HepG2 (cell line): Measurements from ENCODE around the gene PLD4. TPM values are rescaled to one million over a fixed set of nuclear protein-coding genes. Genes with fewer than 3 reads are reported as not detected.
"Not testable (repeated sequence)": the region's sequence is repeated elsewhere in the genome, so short reads cannot be mapped to it uniquely, and the experiment has no call there.

ENCODE experiments used
- ATAC-seq: fragments of 200-7000 bp; cut with Tn5 transposase; 3 replicates; pipeline ENCODE4 v1.9.1; 2020; ENCODE audit warnings: mild to moderate bottlenecking, moderate library complexity
- BruUV-seq: library from RNA; stranded (reverse); fragments of 400-500 nt; replicated peaks from 2 replicates; lab custom pipeline; 2021; lab: Mats Ljungman, UMichigan
- CTCF ChIA-PET: fragments of 300-600 bp; formaldehyde crosslinking; extraction: SDS; loops from one replicate; lab custom pipeline; 2021; ENCODE audit warnings: low total read pairs, inconsistent platforms, low intra/inter-chr PET ratio; lab: Yijun Ruan, JAX
- POLR2A ChIA-PET: fragments of 350-600 bp; sonication (Branson Sonifier 250); formaldehyde crosslinking; loops from one replicate; lab custom pipeline; 2020; ENCODE audit warnings: antibody characterized with exemption, inconsistent platforms; lab: Yijun Ruan, JAX
- DNase-seq: peaks from one replicate; pipeline ENCODE4 v3.0.0-alpha.2; 2015; ENCODE audit warnings: low spot score
- FAIRE-seq: peaks from 3 replicates; lab custom pipeline; 2011; peaks lifted over from hg19 to GRCh38; lab: Jason Lieb, UNC
- H2AFZ ChIP-seq: one replicate; pipeline ENCODE4 v1.6.1; 2011; ENCODE audit warnings: low read length, inconsistent platforms
- H3K27ac ChIP-seq: fragments of 300-600 bp; 3 replicates; pipeline ENCODE4 v1.8.0; 2011; ENCODE audit warnings: mixed run types, mild to moderate bottlenecking, mixed read lengths, low read length, inconsistent platforms; ENCODE audit not compliant: insufficient read depth; ENCODE audit errors: extremely low read length
- H3K27me3 ChIP-seq, 2 experiments: fragments of 200-600 bp in 1 of 2; 2 replicates in 1 of 2; 3 replicates in 1 of 2; pipeline versions ENCODE4 v1.6.0 to v1.8.0; 2011; ENCODE audit warnings: low read length in 2 of 2, mild to moderate bottlenecking in 2 of 2, moderate library complexity in 2 of 2, inconsistent platforms in 1 of 2; ENCODE audit not compliant: insufficient read depth in 2 of 2, control insufficient read depth in 1 of 2
- H3K36me3 ChIP-seq, 2 experiments: fragments of 200-600 bp in 1 of 2; replicated peaks in 1 of 2; 2 replicates in 1 of 2; 3 replicates in 1 of 2; pipeline versions ENCODE4 v1.5.1 to v1.8.0; 2011; ENCODE audit warnings: low read length in 2 of 2, inconsistent platforms in 1 of 2; ENCODE audit not compliant: insufficient read depth in 2 of 2, control insufficient read depth in 1 of 2
- H3K4me1 ChIP-seq: 2 replicates; pipeline ENCODE4 v1.5.1; 2012; ENCODE audit warnings: low read length, inconsistent platforms; ENCODE audit not compliant: insufficient read depth
- H3K4me2 ChIP-seq: 2 replicates; pipeline ENCODE4 v1.6.0; 2011; ENCODE audit warnings: low read depth, low read length, inconsistent platforms
- H3K4me3 ChIP-seq, 3 experiments: fragments of 200-600 bp in 1 of 3; sonication (generic), shearing (Covaris generic) in 1 of 3; replicated peaks in 1 of 3; 2 replicates each; pipeline ENCODE4 v1.5.1; 2011 to 2016; ENCODE audit warnings: low read length in 3 of 3, inconsistent platforms in 2 of 3, low read depth in 2 of 3, mild to moderate bottlenecking in 2 of 3, control low read depth in 1 of 3, mixed read lengths in 1 of 3; ENCODE audit not compliant: insufficient read depth in 1 of 3
- H3K79me2 ChIP-seq: one replicate; pipeline ENCODE4 v1.6.1; 2011; ENCODE audit warnings: low read length, inconsistent platforms; ENCODE audit not compliant: insufficient read depth
- H3K9ac ChIP-seq: 2 replicates; pipeline ENCODE4 v1.6.0; 2011; ENCODE audit warnings: mild to moderate bottlenecking, low read depth, low read length, inconsistent platforms; ENCODE audit not compliant: insufficient read depth
- H3K9me3 ChIP-seq: 2 replicates; pipeline ENCODE4 v1.5.1; 2012; ENCODE audit warnings: mild to moderate bottlenecking, low read length
- H4K20me1 ChIP-seq: 2 replicates; pipeline ENCODE4 v1.6.0; 2011; ENCODE audit warnings: inconsistent platforms, mild to moderate bottlenecking, low read length, moderate library complexity; ENCODE audit not compliant: insufficient read depth
- CHD2 ChIP-seq: IDR thresholded peaks from 2 replicates; pipeline ENCODE4 v1.6.1; 2011; ENCODE audit warnings: low read depth, low read length, improper control_type of control experiment
- GABPB1 ChIP-seq: IDR thresholded peaks from 2 replicates; pipeline ENCODE4 v1.6.1; 2016; ENCODE audit warnings: mild to moderate bottlenecking, missing genetic modification reagents, moderate library complexity, missing compliant biosample characterization
- GATAD1 ChIP-seq: IDR thresholded peaks from 2 replicates; pipeline ENCODE4 v1.6.1; 2016; ENCODE audit warnings: missing genetic modification reagents, missing compliant biosample characterization
- RXRB ChIP-seq: IDR thresholded peaks from 2 replicates; pipeline ENCODE4 v1.6.1; 2016; ENCODE audit warnings: borderline replicate concordance, missing genetic modification reagents, missing compliant biosample characterization
- TCF7L2 ChIP-seq: IDR thresholded peaks from 2 replicates; pipeline ENCODE4 v1.6.1; 2011; ENCODE audit warnings: mild to moderate bottlenecking, low read depth, low read length, moderate library complexity
- ZNF224 ChIP-seq: sonication (generic); formaldehyde crosslinking; IDR thresholded peaks from 2 replicates; pipeline ENCODE4 v1.5.0; 2020; ENCODE audit warnings: mild to moderate bottlenecking, missing genetic modification reagents
- ZNF543 ChIP-seq: sonication (generic); formaldehyde crosslinking; IDR thresholded peaks from 2 replicates; pipeline ENCODE4 v1.4.0; 2020; ENCODE audit warnings: mild to moderate bottlenecking, missing genetic modification reagents
- ZNF616 ChIP-seq: sonication (generic); formaldehyde crosslinking; IDR thresholded peaks from 2 replicates; pipeline ENCODE4 v1.5.0; 2020; ENCODE audit warnings: low read depth, mild to moderate bottlenecking, missing genetic modification reagents
- ZNF768 ChIP-seq: sonication (generic); formaldehyde crosslinking; IDR thresholded peaks from 2 replicates; pipeline ENCODE4 v1.4.0; 2020; ENCODE audit warnings: missing genetic modification reagents
- ZNF891 ChIP-seq: sonication (generic); formaldehyde crosslinking; IDR thresholded peaks from 2 replicates; pipeline ENCODE4 v1.5.0; 2020; ENCODE audit warnings: mild to moderate bottlenecking, missing genetic modification reagents
- WGBS: methylation state at CpG from one replicate; pipeline ENCODE4 v1.1.6; 2017; ENCODE audit warnings: low lambda C conversion rate; 5-methylcytosine and 5-hydroxymethylcytosine counted together
- in situ Hi-C: cut with HindIII; loops from 2 replicates; pipeline ENCODE4 v1.10.0; 2017; ENCODE audit warnings: low pct_unique_long_range_greater_than_20kb; ENCODE audit not compliant: extremely low pct_ligation_motif_present
- intact Hi-C: fragments of 100-400 bp; cut with micrococcal nuclease; formaldehyde crosslinking; loops from one replicate; pipeline ENCODE4 v1.10.0; 2022; ENCODE audit not compliant: unreplicated experiment
- polyA plus RNA-seq, 8 experiments: library from polyadenylated mRNA; depleted of rRNA in 3 of 8; stranded (reverse) in 7 of 8; unstranded in 1 of 8; fragments of >200 nt; fragmentation: Illumina TruSeq in 4 of 8; extraction: Trizol in 4 of 8; gene quantifications; 2 replicates each; pipeline versions ENCODE4 v1.2.1 to v1.2.3, GENCODE V29; 2011 to 2016; ENCODE audit warnings: low read depth in 4 of 8, missing spikeins in 1 of 8, mixed read lengths in 1 of 8; ENCODE audit not compliant: insufficient read depth in 1 of 8
- total RNA-seq, 5 experiments: library from RNA; depleted of rRNA; stranded (reverse); fragments of >200 nt; fragmentation: Illumina TruSeq; extraction: Trizol; gene quantifications; 2 replicates each; pipeline ENCODE4 v1.2.3, GENCODE V29; 2016; ENCODE audit warnings: low read depth in 1 of 5
- TF ChIP-seq, protein P1 (sequence below): IDR thresholded peaks from 2 replicates; pipeline ENCODE4 v1.6.1; 2016; ENCODE audit warnings: mild to moderate bottlenecking
- TF ChIP-seq, protein P2 (sequence below): sonication (generic); formaldehyde crosslinking; IDR thresholded peaks from 2 replicates; pipeline ENCODE4 v1.8.0; 2022; ENCODE audit warnings: missing genetic modification reagents, low read depth, mild to moderate bottlenecking, borderline replicate concordance
- TF ChIP-seq, protein P3 (sequence below): sonication (generic); formaldehyde crosslinking; IDR thresholded peaks from 2 replicates; pipeline ENCODE4 v1.8.1; 2023; ENCODE audit warnings: mild to moderate bottlenecking, missing genetic modification reagents, borderline replicate concordance
- TF ChIP-seq, protein P4 (sequence below): IDR thresholded peaks from 2 replicates; pipeline ENCODE4 v1.6.1; 2016

The PLD4 gene
- total and polyA plus RNA-seq, 2 of the 13 experiments (the other 11 are each of a cell fraction or from before 2014, with no cell fraction given) = not detected

DNA sequence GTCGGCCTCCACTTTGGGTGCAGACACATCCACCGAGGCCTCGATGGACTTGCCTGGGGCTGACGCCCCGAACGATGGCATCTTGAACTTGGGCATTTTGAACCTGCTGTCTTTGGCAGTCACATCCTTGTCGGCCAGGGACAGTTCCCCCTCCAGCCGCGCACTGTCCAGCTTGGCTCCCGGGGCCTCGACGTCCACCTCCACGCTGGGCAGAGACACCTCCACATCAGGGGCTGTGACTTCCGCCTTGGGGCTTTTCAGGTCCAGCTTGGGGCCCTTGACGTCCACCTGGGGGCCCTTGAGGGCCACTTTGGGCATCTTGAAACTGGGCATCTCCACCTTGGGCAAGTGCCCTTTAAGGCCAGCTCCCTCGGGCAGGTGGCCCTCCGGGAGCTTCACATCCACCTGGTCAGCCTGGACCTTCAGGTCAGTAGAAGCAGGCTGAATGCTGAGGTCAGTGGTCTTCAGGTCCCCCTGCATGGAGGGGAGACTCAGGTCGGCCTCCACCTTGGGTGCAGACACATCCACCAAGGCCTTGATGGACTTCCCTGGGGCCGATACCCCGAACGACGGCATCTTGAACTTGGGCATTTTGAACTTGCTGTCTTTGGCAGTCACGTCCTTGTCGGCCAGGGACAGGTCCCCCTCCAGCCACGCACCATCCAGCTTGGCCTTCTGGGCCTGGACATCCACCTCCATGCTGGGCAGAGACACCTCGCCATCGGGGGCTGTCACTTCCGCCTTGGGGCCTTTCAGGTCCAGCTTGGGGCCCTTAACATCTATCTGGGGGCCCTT lies 27.4 kb downstream of the PLD4 start:
- in situ Hi-C loops, BruUV-seq, intact Hi-C loops: not testable (repeated sequence)

DNA sequence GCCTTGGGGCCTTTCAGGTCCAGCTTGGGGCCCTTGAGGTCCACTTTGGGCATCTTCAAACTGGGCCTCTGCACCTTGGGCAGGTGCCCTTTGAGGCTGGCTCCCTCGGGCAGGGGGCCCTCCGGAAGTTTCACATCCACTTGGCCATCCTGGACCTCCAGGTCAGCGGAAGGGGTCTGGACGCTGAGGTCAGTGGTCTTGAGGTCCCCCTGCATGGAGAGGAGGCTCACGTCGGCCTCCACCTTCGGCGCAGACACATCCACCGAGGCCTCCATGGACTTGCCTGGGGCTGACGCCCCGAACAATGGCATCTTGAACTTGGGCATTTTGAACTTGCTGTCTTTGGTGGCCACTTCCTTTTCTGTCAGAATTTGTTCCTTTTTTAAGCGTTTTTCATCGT lies 28.4 kb downstream of the PLD4 start:
- POLR2A ChIA-PET = no interaction called here
- 9% methylated on average over 4 of the region's 13 CpGs for whole genome bisulfite sequencing
- no peak overlapping the region for H3K4me2 ChIP-seq
- H4K20me1 ChIP-seq = no peaks in the 10 kb centered on the region
- H3K36me3 ChIP-seq = no peaks in the 10 kb centered on the region
- DNase-seq = no peak
- H3K27ac ChIP-seq = no peak overlapping the region
- no TSS peak for BruUV-seq
- peaks cover 6 to 67% of the 10 kb centered on the region in 2 experiments for H3K27me3 ChIP-seq
- no peaks in the 10 kb centered on the region for H3K79me2 ChIP-seq
- CTCF ChIA-PET = no interaction called here
- TF ChIP-seq, protein P1, sequence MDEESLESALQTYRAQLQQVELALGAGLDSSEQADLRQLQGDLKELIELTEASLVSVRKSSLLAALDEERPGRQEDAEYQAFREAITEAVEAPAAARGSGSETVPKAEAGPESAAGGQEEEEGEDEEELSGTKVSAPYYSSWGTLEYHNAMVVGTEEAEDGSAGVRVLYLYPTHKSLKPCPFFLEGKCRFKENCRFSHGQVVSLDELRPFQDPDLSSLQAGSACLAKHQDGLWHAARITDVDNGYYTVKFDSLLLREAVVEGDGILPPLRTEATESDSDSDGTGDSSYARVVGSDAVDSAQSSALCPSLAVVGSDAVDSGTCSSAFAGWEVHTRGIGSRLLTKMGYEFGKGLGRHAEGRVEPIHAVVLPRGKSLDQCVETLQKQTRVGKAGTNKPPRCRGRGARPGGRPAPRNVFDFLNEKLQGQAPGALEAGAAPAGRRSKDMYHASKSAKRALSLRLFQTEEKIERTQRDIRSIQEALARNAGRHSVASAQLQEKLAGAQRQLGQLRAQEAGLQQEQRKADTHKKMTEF (CRISPR knock-in tag) = no peak
- TF ChIP-seq ZNF543 (CRISPR knock-in tag) (no peak), GATAD1 (CRISPR knock-in tag) (no peak), ZNF891 (CRISPR knock-in tag) (no peak), TCF7L2 (no peak), ZNF768 (no peak), ZNF224 (CRISPR knock-in tag) (no peak), CHD2 (no peak), GABPB1 (CRISPR knock-in tag) (no peak), RXRB (CRISPR knock-in tag) (no peak), ZNF616 (CRISPR knock-in tag) (no peak)
- TF ChIP-seq, protein P2, sequence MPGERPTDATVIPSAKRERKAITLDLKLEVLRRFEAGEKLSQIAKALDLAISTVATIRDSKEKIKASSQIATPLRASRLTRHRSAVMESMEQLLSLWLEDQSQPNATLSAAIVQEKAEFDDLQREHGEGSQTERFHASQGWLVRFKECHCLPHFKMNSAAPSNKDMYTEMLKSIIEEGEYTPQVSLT (CRISPR knock-in tag) = no peak
- TF ChIP-seq, protein P3, sequence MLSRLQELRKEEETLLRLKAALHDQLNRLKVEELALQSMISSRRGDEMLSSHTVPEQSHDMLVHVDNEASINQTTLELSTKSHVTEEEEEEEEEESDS = no peak
- TF ChIP-seq, protein P4, sequence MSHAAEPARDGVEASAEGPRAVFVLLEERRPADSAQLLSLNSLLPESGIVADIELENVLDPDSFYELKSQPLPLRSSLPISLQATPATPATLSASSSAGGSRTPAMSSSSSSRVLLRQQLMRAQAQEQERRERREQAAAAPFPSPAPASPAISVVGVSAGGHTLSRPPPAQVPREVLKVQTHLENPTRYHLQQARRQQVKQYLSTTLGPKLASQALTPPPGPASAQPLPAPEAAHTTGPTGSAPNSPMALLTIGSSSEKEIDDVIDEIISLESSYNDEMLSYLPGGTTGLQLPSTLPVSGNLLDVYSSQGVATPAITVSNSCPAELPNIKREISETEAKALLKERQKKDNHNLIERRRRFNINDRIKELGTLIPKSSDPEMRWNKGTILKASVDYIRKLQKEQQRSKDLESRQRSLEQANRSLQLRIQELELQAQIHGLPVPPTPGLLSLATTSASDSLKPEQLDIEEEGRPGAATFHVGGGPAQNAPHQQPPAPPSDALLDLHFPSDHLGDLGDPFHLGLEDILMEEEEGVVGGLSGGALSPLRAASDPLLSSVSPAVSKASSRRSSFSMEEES = no peak
- in situ Hi-C loops (no loop called here), intact Hi-C loops (no loop called here)
- no peak overlapping the region for H3K4me3 ChIP-seq
- no peak overlapping the region for H2AFZ ChIP-seq
- FAIRE-seq = no peak
- no peaks in the 10 kb centered on the region for H3K4me1 ChIP-seq
- H3K9me3 ChIP-seq = no peaks in the 10 kb centered on the region
- no peak overlapping the region for H3K9ac ChIP-seq
- no peak for ATAC-seq

More for the DNA sequence above, 27.4 kb downstream of the PLD4 start:
- DNase-seq, H3K4me3 ChIP-seq, POLR2A ChIA-PET, H3K79me2 ChIP-seq, CTCF ChIA-PET, FAIRE-seq, ATAC-seq, H2AFZ ChIP-seq, H3K27ac ChIP-seq, H3K9ac ChIP-seq, H3K36me3 ChIP-seq, H3K4me2 ChIP-seq, H4K20me1 ChIP-seq, H3K9me3 ChIP-seq, H3K4me1 ChIP-seq: not testable (repeated sequence)
- peaks cover 7 to 65% of the 10 kb centered on the region in 2 experiments for H3K27me3 ChIP-seq
- WGBS = 26% methylated on average over 6 of the region's 28 CpGs
